ENCODE data around the gene DDRGK1. TPM values are rescaled to one million over a fixed set of nuclear protein-coding genes. Genes with fewer than 3 reads are reported as not detected.

The DDRGK1 gene
- total and polyA plus RNA-seq, 4 donors: 16.8 to 72.4 (median 48.5) TPM

- H3K27ac ChIP-seq (ENCODE audit: low read depth in 1 of 2, low read length in 2 of 2): no peak overlapping the region
- no peak overlapping the region for H3K4me3 ChIP-seq (ENCODE audit: low read depth in 1 of 3, low read length in 3 of 3)
- 93% methylated on average over 32 of the region's 32 CpGs for WGBS
- peaks cover under 1 to 6% (median 2%) of the 10 kb centered on the region in 4 donors for H3K4me1 ChIP-seq (ENCODE audit: control insufficient read depth in 4 of 4, insufficient read depth in 4 of 4, low read length in 3 of 4)
- TF ChIP-seq TAF1 (conservative IDR thresholded peaks at IDR 0.05) (no peak), HNF4A (conservative IDR thresholded peaks at IDR 0.05) (no peak), MAX (IDR thresholded peaks at IDR 0.05) (no peak), REST (IDR thresholded peaks at IDR 0.05) (no peak), YY1 (IDR thresholded peaks at IDR 0.05) (no peak), CTCF (IDR thresholded peaks at IDR 0.05; ENCODE audit: low read depth, low read length, missing input control) (no peak), FOXA2 (IDR thresholded peaks at IDR 0.05) (no peak), RXRA (IDR thresholded peaks at IDR 0.05) (no peak), GABPA (IDR thresholded peaks at IDR 0.05 in 1 of 2, conservative IDR thresholded peaks at IDR 0.05 in 1 of 2) (no peak), NR2F2 (IDR thresholded peaks at IDR 0.05) (no peak), HNF4G (IDR thresholded peaks at IDR 0.05) (no peak)
- H3K27me3 ChIP-seq (ENCODE audit: control insufficient read depth in 4 of 4, insufficient read depth in 4 of 4, low read length in 3 of 4): peaks cover 0 to 2% (median 0%) of the 10 kb centered on the region in 4 donors
- no peaks in the 10 kb centered on the region for H3K36me3 ChIP-seq (ENCODE audit: control insufficient read depth in 4 of 4, insufficient read depth in 3 of 4, low read depth in 1 of 4, low read length in 3 of 4)
- H3K9ac ChIP-seq (ENCODE audit: low read depth in 1 of 2, low read length in 2 of 2): no peak overlapping the region
- H3K9me3 ChIP-seq (ENCODE audit: control insufficient read depth in 4 of 4, low read length in 3 of 4): no peaks in the 10 kb centered on the region
- no peak for DNase-seq (ENCODE audit: low spot score)
Observed at GRCh38 chr20:3233131-3233990, 28.9 kb upstream of the DDRGK1 start.

- DNase-seq (ENCODE audit: low spot score): no peak
- WGBS: 84% methylated on average over 15 of the region's 15 CpGs
- no peaks in the 10 kb centered on the region for H3K4me1 ChIP-seq (ENCODE audit: control insufficient read depth in 4 of 4, insufficient read depth in 4 of 4, low read length in 3 of 4)
- H3K4me3 ChIP-seq (ENCODE audit: low read depth in 1 of 3, low read length in 3 of 3): no peak overlapping the region
- H3K27me3 ChIP-seq (ENCODE audit: control insufficient read depth in 4 of 4, insufficient read depth in 4 of 4, low read length in 3 of 4): no peaks in the 10 kb centered on the region
- no peaks in the 10 kb centered on the region for H3K9me3 ChIP-seq (ENCODE audit: control insufficient read depth in 4 of 4, low read length in 3 of 4)
- no peak overlapping the region for H3K27ac ChIP-seq (ENCODE audit: low read depth in 1 of 2, low read length in 2 of 2)
- no peaks in the 10 kb centered on the region for H3K36me3 ChIP-seq (ENCODE audit: control insufficient read depth in 4 of 4, insufficient read depth in 3 of 4, low read depth in 1 of 4, low read length in 3 of 4)
- no peak overlapping the region for H3K9ac ChIP-seq (ENCODE audit: low read depth in 1 of 2, low read length in 2 of 2)
- TF ChIP-seq GABPA (IDR thresholded peaks at IDR 0.05 in 1 of 2, conservative IDR thresholded peaks at IDR 0.05 in 1 of 2) (no peak), RXRA (IDR thresholded peaks at IDR 0.05) (no peak), HNF4A (conservative IDR thresholded peaks at IDR 0.05) (no peak), MAX (IDR thresholded peaks at IDR 0.05) (no peak), REST (IDR thresholded peaks at IDR 0.05) (no peak), HNF4G (IDR thresholded peaks at IDR 0.05) (no peak), RAD21 (IDR thresholded peaks at IDR 0.05) (no peak), CTCF (IDR thresholded peaks at IDR 0.05; ENCODE audit: low read depth, low read length, missing input control) (no peak), ZBTB33 (IDR thresholded peaks at IDR 0.05) (no peak), FOXA2 (IDR thresholded peaks at IDR 0.05) (no peak), FOXA1 (IDR thresholded peaks at IDR 0.05) (no peak)
Observed at GRCh38 chr20:3231889-3232588, 27.6 kb upstream of the DDRGK1 start.

All from liver (tissue), 9 donors.